ENCODE results near the gene CD93. TPM values are rescaled to one million over a fixed set of nuclear protein-coding genes. Genes with fewer than 3 reads are reported as not detected.

The CD93 gene
- polyA plus RNA-seq, 1 donor: 49.7 TPM

DNA sequence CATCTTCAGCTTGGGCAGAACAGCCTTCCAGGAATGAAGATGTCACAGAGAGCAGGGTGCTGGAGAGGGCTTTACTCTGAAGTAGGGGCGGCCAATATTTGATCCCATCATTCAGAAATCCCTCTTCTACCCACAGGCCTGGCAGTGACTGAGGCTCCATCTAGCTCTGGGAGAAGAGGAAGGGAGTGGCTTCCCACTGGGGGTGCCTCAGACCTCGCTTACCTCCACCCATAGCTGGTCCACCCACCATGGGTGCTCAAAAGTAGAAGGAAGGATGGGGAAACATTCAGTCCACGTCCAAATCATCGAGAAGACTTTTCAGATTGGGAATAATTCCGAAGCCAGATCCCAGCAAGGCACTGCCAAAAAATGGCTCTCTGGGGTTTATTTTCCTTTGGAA, 24.9 kb downstream of the CD93 start:
- no peak for DNase-seq (ENCODE audit: low read depth)

DNA sequence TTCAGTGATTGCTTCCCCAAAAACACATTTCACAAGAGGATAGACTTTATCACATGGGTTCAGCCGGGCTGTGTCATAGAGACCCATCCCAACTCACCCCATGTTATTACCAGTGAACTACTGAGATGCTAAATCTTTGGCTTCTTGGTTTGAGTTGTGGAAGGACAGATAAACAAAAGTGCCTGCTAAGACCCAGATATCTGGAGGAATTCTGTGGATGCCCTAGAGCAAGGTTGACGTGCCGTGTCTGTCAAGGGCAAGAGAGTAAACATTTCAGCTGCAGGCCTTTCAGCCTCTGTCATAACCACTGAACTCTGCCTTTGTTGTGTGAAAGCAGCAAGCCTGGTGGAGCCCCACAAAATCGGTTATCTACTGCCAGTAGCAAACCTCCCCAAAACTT, 25.5 kb downstream of the CD93 start:
- DNase-seq (ENCODE audit: low read depth): no peak

- no peak for DNase-seq (ENCODE audit: low read depth)
Observed at GRCh38 chr20:23059846-23060245, 26.3 kb downstream of the CD93 start.

DNA sequence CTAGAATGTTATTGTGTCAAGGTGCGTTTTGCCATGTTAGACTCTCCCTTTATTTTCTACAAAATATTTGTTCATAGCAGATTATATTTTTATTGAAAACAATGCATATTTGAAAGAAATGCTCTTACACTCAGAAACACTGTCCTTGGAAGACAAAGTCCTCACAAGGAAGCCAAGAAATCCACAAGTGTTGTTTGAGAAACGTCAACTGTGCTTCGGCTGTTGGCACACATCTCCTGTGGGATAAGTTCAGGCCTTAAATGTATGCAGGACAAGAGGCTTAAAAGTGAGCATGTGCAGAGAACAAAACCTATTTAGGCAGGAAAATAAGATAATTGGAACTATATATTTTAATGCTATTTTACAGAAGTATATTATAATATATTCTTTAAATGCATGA, 27.1 kb downstream of the CD93 start:
- no peak for DNase-seq (ENCODE audit: low read depth)

- no peak for DNase-seq (ENCODE audit: low read depth)
Observed at GRCh38 chr20:23058240-23058639, 27.9 kb downstream of the CD93 start.

GRCh38 chr20:23052904-23053303, 33.2 kb downstream of the CD93 start:
- no peak for DNase-seq (ENCODE audit: low read depth)

- no peak for DNase-seq (ENCODE audit: low read depth)
Observed at GRCh38 chr20:23050847-23051627, 35.1 kb downstream of the CD93 start.

- DNase-seq (ENCODE audit: low read depth): no peak
Observed at GRCh38 chr20:23050076-23050838, 35.9 kb downstream of the CD93 start.

GRCh38 chr20:23049201-23050075, 36.7 kb downstream of the CD93 start, which contains the start of gene THBD:
Gene THBD (minus strand): TSS chr20:23049672. CDS start chr20:23049504, 168 bp downstream.
- DNase-seq (ENCODE audit: low read depth): no peak

DNA sequence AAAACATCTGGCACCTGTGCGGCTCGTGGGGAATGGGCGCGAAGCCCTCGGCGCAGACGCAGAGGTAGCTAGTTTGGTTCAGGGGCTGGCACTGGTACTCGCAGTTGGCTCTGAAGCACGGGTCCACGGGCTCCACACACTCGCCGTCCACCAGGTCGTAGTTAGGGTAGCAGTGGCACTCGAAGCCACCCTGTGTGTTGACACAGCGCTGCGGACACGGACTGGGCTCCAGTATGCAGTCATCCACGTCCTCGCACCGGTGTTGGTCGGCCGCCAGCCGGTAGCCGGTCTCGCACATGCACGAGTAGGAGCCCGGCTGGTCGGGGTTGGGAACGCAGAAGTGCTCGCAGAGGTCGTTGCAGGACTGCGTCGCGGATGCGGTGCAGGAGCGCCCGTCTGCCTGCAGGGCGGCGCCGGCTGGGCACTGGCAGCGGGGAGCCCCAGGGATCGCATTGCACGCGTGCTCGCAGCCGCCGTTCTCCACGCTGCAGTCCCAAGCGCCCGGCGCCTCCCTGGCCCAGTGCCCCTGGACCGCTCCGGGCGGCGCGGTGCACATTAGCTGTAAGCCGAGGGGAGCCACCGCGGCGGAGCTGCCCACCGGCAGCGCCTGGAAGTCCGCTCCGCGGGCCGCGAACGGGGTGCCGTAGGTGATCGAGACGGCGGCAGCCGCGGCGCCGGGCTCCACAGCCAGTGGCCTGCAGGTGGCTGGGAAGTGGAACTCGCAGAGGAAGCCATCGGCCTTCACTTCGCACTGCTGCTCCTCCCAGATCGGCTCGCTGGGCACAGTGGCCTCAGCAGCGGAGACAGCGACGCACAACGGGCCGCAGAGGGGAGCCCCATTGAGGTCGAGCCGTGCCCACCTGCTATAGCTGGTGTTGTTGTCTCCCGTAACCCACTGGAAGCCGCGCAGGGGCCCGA, 37.6 kb downstream of the CD93 start:
- DNase-seq (ENCODE audit: low read depth): no peak

GRCh38 chr20:23047738-23048214, 38.3 kb downstream of the CD93 start:
- no peak for DNase-seq (ENCODE audit: low read depth)

GRCh38 chr20:23047001-23047737, 39.0 kb downstream of the CD93 start:
- no peak for DNase-seq (ENCODE audit: low read depth)

DNA sequence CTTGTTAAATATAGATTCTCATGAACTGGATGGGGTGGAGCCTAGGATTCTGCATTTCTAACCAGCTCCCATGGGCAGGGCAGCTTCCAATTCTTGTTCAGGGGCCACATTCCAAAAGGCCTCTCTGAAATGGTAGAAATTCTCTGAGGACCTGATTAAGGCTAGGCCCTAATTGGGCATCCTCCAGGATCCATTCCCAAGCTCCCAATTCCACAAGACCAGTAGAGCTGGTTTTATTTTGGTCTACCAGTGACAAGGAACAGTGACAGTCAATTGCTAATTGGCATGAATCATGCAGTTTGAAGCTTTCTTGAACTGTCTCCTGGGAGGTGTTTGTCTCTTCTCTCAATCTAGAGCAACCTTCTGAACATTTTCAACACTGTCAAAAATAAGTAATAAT, 39.7 kb downstream of the CD93 start:
- DNase-seq (ENCODE audit: low read depth): no peak

DNA sequence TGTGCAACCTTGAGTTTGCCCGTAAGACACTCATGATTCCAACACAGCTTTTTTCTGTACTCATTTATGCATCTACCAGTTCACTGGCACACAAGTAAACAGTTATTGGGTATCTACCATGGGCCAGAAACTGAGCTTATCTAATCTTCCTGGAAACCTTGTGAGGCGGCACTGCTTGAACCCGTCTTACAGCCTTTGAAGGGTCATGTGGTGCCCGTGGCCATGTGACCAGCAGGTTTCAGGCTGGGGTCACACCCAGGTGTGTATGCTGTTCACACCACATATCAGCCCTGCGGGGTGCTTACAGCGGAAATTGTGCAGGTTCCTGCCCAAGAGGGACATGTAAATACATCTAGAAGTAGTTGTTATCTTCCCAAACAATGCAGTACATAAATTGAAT, 42.7 kb downstream of the CD93 start:
- DNase-seq (ENCODE audit: low read depth): no peak

GRCh38 chr20:23042270-23042669, 43.9 kb downstream of the CD93 start:
- no peak for DNase-seq (ENCODE audit: low read depth)

DNA sequence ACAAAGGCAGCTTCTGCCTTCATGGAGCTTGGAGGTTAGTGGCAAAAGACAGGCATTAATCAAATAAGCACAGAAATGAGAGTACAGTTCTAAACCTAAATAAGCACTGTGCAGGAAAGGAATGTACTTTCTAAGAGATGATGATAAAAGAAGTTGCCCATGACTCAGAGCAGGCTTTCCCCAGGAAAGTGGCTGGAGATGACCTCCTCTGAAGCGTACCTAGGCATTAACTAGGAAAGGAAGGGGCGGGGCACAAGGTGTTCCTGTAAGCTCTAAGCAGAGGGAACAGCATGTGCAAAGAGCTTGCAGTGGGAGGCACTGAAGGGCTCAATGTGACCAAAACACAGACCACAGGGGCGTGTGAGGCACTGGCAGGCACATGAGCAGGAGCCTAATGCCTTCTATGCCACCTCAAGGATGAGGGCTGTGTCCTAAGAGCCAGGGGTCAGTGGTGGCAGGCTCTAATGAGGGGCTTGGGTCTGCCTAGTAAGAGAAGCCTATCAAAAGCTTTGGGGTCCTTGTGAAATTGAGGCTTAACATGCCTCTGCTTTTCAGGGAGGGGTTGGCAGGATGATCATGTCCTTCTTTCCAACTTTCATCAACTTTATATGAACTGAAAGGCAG, 46.1 kb downstream of the CD93 start:
- DNase-seq (ENCODE audit: low read depth): no peak

- no peak for DNase-seq (ENCODE audit: low read depth)
Observed at GRCh38 chr20:23039136-23039875, 46.8 kb downstream of the CD93 start.

GRCh38 chr20:23037017-23037481, 49.1 kb downstream of the CD93 start:
- no peak for DNase-seq (ENCODE audit: low read depth)

DNA sequence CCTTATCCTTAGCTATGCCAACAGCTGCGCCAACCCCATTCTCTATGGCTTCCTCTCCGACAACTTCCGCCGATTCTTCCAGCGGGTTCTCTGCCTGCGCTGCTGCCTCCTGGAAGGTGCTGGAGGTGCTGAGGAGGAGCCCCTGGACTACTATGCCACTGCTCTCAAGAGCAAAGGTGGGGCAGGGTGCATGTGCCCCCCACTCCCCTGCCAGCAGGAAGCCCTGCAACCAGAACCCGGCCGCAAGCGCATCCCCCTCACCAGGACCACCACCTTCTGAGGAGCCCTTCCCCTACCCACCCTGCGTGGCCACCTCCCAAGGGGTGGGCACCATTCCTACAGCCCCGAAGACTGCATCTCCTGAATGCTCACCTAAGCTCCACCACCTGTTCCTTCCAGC, 49.8 kb downstream of the CD93 start:
- DNase-seq (ENCODE audit: low read depth): no peak

Data from forelimb muscle (tissue), 1 donor.